ENCODE measurements around the gene CEACAM8.

GRCh38 chr19:42553292-42554045 lies 41.3 kb downstream of the CEACAM8 start:
- no peak for TF ChIP-seq CTCF (IDR thresholded peaks at IDR 0.05 in 4 of 5, conservative IDR thresholded peaks at IDR 0.05 in 1 of 5)
- TF ChIP-seq POLR2A (IDR thresholded peaks at IDR 0.05) = no peak
